Glutamatergic neuron (in vitro differentiated cells): ENCODE results near the gene ZCWPW1. TPM values are rescaled to one million over a fixed set of nuclear protein-coding genes. Genes with fewer than 3 reads are reported as not detected.

Experiments used
- DNase-seq: peaks from one replicate; pipeline ENCODE4 v3.0.0; 2022
- H3K27ac Mint-ChIP-seq: one replicate; pipeline ENCODE4 v1.8.0; 2020; ENCODE audit warnings: mild to moderate bottlenecking, mixed read lengths, inconsistent platforms; ENCODE audit not compliant: unreplicated experiment
- H3K27me3 Mint-ChIP-seq: one replicate; pipeline ENCODE4 v1.8.0; 2020; ENCODE audit warnings: mild to moderate bottlenecking, moderate library complexity, mixed read lengths, inconsistent platforms; ENCODE audit not compliant: unreplicated experiment
- H3K36me3 Mint-ChIP-seq: one replicate; pipeline ENCODE4 v1.8.0; 2020; ENCODE audit warnings: mild to moderate bottlenecking, mixed read lengths, inconsistent platforms; ENCODE audit not compliant: unreplicated experiment
- H3K4me1 Mint-ChIP-seq: one replicate; pipeline ENCODE4 v1.8.0; 2020; ENCODE audit warnings: mild to moderate bottlenecking, low read depth, mixed read lengths, inconsistent platforms; ENCODE audit not compliant: unreplicated experiment
- H3K4me3 Mint-ChIP-seq: one replicate; pipeline ENCODE4 v1.8.0; 2020; ENCODE audit warnings: mild to moderate bottlenecking, mixed read lengths, inconsistent platforms; ENCODE audit not compliant: unreplicated experiment
- H3K9me3 Mint-ChIP-seq: one replicate; pipeline ENCODE4 v1.8.0; 2020; ENCODE audit warnings: mild to moderate bottlenecking, moderate library complexity, mixed read lengths, inconsistent platforms; ENCODE audit not compliant: unreplicated experiment
- total RNA-seq: library from RNA; stranded (reverse); fragmentation: NEBNext Ultra II Directional; extraction: Animal tissue kit (Norgen Biotek cat#: 25700); gene quantifications from one replicate; pipeline ENCODE4 v1.2.1, GENCODE V29; 2021; ENCODE audit not compliant: unreplicated experiment
- TF ChIP-seq, protein P1 (sequence below): fragments of 200-600 bp; sonication (generic); IDR thresholded peaks from one replicate; pipeline ENCODE4 v1.5.0; 2021; ENCODE audit not compliant: partially characterized antibody, unreplicated experiment

The ZCWPW1 gene
- total RNA-seq, 1 donor from 2014 or later = 1.8 TPM

GRCh38 chr7:100438172-100438571 is 9.7 kb upstream of the ZCWPW1 start:
- Mint-ChIP-seq H3K4me1 (peaks cover 8% of the 10 kb centered on the region), H3K36me3 (no peaks in the 10 kb centered on the region), H3K27ac (no peak overlapping the region)

GRCh38 chr7:100437150-100438100 is 8.9 kb upstream of the ZCWPW1 start:
- no peaks in the 10 kb centered on the region for H3K36me3 Mint-ChIP-seq
- H3K4me1 Mint-ChIP-seq = peaks cover 8% of the 10 kb centered on the region
- peak overlapping the region; percentile 46 for H3K4me3 Mint-ChIP-seq
- peaks cover 4% of the 10 kb centered on the region for H3K27me3 Mint-ChIP-seq
- TF ChIP-seq, protein P1, sequence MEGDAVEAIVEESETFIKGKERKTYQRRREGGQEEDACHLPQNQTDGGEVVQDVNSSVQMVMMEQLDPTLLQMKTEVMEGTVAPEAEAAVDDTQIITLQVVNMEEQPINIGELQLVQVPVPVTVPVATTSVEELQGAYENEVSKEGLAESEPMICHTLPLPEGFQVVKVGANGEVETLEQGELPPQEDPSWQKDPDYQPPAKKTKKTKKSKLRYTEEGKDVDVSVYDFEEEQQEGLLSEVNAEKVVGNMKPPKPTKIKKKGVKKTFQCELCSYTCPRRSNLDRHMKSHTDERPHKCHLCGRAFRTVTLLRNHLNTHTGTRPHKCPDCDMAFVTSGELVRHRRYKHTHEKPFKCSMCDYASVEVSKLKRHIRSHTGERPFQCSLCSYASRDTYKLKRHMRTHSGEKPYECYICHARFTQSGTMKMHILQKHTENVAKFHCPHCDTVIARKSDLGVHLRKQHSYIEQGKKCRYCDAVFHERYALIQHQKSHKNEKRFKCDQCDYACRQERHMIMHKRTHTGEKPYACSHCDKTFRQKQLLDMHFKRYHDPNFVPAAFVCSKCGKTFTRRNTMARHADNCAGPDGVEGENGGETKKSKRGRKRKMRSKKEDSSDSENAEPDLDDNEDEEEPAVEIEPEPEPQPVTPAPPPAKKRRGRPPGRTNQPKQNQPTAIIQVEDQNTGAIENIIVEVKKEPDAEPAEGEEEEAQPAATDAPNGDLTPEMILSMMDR = no peak
- no peak for DNase-seq
- H3K27ac Mint-ChIP-seq = peak overlapping the region; percentile 33
- H3K9me3 Mint-ChIP-seq = peaks cover 10% of the 10 kb centered on the region

More at GRCh38 chr7:100438172-100438571, 9.7 kb upstream of the ZCWPW1 start:
- Mint-ChIP-seq H3K27me3 (peaks cover 5% of the 10 kb centered on the region), H3K4me3 (no peak overlapping the region), H3K9me3 (peaks cover 8% of the 10 kb centered on the region)
- no peak for DNase-seq
- TF ChIP-seq, protein P1 = no peak

DNA sequence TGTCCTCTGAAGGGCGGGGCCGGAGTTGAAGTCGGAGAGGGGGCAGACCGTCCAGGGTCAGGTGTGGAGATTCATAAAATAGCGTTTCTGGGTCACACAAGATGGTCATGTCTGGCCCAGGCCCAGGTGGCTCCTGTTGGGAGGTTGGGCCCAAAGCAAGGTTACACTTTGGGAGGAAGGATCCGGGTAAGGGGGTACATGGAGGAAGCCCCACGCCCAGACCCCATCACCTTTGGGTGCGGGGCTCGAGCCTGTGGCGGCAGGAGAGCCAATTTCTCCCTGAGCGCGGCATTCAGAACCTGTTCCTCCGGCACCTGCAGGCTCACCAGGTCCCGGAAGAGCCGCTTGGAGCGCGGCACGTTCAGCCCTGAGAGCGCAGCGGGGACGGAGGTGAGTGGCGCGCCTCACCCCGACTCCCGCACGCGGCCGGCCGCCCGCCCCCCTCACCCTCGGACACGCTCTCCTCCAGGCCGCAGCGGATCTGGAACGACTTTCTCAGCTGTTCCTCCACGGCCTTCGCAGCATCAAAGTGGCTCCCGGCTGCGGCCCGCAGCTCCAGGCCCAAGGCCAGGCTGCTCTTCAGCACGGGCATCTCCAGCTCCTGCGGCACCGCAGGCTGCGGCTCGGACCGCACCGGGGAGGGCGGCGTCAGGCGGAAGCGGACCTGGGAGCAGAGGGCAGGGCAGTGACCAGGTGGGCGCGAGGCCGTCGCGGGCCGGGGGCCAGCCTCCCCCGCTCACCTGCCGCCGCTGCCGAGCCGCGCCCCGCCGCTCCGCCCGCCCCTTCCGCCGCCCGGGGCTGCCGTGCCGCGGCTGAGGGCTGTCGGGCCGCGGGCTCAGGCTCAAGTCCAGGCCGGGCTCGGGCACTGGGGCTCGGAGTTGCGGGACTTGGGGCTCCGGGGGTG is 7.2 kb upstream of the ZCWPW1 start:
- H3K9me3 Mint-ChIP-seq = peaks cover 12% of the 10 kb centered on the region
- peaks cover 5% of the 10 kb centered on the region for H3K27me3 Mint-ChIP-seq
- no peak overlapping the region for H3K27ac Mint-ChIP-seq
- TF ChIP-seq, protein P1 = no peak
- DNase-seq = peak; percentile 46
- H3K36me3 Mint-ChIP-seq = no peaks in the 10 kb centered on the region
- H3K4me3 Mint-ChIP-seq = peak overlapping the region; percentile 91
- H3K4me1 Mint-ChIP-seq = peaks cover 8% of the 10 kb centered on the region

GRCh38 chr7:100434297-100435144 is 6.0 kb upstream of the ZCWPW1 start:
- Mint-ChIP-seq H3K36me3 (no peaks in the 10 kb centered on the region), H3K27me3 (peaks cover 9% of the 10 kb centered on the region), H3K4me3 (peak overlapping the region; percentile 89), H3K9me3 (peaks cover 15% of the 10 kb centered on the region), H3K27ac (peak overlapping the region; percentile 10), H3K4me1 (peaks cover 8% of the 10 kb centered on the region)
- no peak for DNase-seq
- TF ChIP-seq, protein P1 = no peak
